ENCODE measurements around the gene CDK5R1.
"Not testable (repeated sequence)": the region's sequence is repeated elsewhere in the genome, so short reads cannot be mapped to it uniquely, and the experiment has no call there.

CDK5R1 gene

DNA sequence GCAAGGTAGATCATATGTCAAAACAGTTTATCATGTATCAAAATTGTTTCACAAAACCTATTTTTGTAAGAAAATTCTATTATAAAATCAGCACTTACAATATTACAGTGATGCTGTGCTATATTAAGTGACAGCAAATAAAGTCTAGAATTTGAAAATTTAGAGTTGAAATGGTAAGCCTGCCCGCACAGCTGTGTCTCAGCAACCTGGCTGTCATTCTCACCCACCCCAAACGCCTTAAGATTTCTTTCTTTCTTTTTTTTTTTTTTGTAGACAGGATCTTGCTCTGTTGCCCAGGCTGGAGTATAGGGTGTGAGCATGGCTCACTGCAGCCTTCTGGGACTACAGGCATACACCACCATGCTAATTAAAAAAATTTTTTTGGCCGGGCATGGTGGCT lies 26.8 kb downstream of the CDK5R1 start:
- FAIRE-seq: no peak

GRCh38 chr17:32514606-32515005 lies 27.8 kb downstream of the CDK5R1 start:
- FAIRE-seq: no peak
- DNase-seq (ENCODE audit: insufficient read length, low spot score): no peak

More for the DNA sequence above, 26.8 kb downstream of the CDK5R1 start:
- DNase-seq (ENCODE audit: insufficient read length, low spot score): no peak

DNA sequence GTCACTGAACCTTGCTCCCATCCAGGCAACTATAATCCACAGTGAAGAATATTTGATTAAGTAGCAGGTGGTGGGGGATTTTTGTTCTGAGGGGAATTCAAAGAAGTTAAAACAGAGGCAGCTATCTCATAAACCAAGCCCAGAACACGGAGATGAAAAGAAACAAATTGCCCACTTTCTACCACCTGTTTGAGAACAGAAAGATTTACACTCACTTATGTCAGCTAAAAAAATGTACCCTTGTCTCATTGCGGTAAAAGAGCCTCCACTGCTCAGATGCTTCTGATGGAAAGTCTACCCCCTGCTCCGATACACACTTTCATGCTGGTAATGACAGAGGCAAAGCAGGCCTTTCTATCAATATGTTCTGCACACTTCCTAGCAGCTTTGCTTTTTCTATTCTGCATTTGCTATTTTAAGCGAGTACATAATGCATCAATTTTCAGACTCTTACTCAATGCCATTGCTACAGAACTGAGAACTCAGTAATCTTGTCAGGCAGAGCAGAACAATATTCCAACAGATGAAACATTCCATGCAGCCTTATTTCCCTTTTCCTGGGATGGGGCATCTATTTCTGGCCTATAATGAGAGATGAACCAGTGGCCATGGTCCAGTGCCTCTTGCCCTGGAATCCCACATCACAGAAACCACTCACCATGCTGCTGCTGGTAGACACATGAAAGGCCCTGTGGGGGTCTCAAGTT lies 29.0 kb downstream of the CDK5R1 start:
- FAIRE-seq (no peak), DNase-seq (ENCODE audit: insufficient read length, low spot score) (no peak)

- FAIRE-seq (no peak), DNase-seq (ENCODE audit: insufficient read length, low spot score) (no peak)
These were observed 29.7 kb downstream of the CDK5R1 start for GRCh38 chr17:32516450-32516849.

DNA sequence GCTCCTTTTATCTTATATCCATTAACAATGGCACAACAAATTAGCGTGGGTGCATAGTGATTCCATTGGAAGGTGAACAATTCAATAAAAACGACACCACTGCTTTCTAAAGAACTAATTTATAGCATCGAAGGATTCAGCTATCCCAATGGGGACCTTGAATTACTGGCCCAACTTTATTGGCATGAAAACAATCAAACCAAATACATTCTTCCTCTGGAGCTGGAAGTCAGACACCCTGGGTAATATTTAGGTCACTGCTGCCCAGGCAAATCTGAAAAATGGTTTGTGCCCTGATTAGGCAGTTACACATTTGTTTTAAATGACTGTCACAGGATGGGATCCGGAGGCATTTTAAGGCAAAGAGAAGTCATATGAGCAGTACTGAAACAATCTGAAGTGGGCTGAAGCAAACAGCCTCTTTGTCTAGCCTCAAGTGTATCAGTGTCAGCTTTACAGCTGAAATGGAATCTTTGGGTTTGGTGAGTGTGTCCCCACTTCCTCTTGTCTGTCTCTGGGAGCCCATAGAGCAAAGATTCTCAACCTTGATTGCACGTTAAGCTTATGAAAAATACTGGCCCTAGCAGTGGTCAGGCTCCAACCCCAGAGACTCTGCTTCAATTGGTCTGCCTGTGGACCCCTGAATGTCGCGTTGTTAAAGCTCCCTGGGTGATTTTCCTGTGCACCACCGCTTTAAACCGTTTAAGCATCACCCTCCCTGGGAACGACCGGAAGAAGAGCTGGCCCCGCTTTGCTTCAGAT lies 30.3 kb downstream of the CDK5R1 start:
- FAIRE-seq (no peak), DNase-seq (ENCODE audit: insufficient read length, low spot score) (no peak)

- no peak for FAIRE-seq
- DNase-seq (ENCODE audit: insufficient read length, low spot score): no peak
These were observed 31.2 kb downstream of the CDK5R1 start for GRCh38 chr17:32517982-32518381.

DNA sequence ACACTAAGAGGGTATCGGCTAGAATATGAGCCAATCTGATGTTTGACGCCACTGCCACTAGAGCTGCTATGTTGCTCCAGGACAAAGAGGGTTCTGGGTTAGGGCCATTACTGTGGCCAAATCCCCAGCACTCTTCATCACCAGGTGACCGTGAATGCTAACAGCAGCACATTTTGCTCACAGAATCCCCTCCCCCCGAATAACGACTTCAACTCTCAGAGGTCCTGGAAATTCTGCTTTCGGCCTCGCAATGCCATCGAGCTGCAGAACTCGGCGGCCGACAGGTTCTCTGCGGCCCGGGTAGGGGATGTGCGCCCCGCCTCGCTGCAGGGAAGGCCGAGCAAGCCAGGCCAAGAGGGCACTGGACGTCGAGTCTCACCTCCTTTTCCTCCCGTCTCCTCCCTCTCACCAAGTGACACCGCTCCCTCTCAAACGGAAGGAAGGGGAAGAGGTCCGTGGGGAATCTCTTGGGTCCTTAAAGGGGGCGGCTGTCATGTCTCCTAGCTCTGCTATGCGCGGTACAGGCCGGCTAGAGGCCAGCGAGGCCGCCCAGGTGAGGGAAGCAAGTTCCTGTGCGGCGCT lies 31.9 kb downstream of the CDK5R1 start:
- FAIRE-seq (peak; percentile 16), DNase-seq (ENCODE audit: insufficient read length, low spot score) (no peak)

- FAIRE-seq (peak; percentile 38), DNase-seq (ENCODE audit: insufficient read length, low spot score) (peak; percentile 59)
These were observed 32.7 kb downstream of the CDK5R1 start for GRCh38 chr17:32519228-32520103.

DNA sequence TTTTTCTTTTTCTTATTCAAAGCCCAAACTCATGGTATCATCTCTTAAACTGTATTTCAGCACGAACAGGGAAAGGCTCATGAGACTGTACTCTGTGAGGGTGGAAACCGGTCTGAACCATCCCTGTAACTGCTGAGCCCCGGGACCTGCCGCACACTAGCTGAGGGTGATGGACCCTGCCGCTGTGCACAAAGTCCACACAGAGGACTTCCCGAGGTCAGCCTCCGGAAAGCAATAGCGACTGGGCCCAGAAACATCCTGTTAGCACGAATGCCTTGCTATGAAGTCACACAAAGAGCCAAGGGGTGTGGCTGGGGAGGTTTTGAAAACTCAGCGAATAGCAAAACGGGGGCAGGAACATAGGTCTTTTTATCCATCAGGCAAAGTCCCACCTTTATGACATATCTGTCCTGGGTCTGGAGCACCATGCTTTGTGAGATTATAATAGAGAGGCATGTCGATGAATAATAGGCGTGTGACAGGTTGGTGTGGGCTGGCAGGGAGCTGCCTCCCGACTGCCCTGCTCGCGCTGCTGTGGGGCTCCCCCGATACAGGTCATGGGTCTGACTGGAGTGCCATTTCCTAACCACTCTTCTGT lies 33.4 kb downstream of the CDK5R1 start:
- peak; percentile 75 for FAIRE-seq
- DNase-seq (ENCODE audit: insufficient read length, low spot score): no peak

- FAIRE-seq (peak; percentile 4), DNase-seq (ENCODE audit: insufficient read length, low spot score) (no peak)
These were observed 34.1 kb downstream of the CDK5R1 start for GRCh38 chr17:32520737-32521404.

GRCh38 chr17:32523017-32523680 lies 36.4 kb downstream of the CDK5R1 start:
- DNase-seq (ENCODE audit: insufficient read length, low spot score) (no peak), FAIRE-seq (no peak)

GRCh38 chr17:32523827-32524552 lies 37.2 kb downstream of the CDK5R1 start:
- DNase-seq (ENCODE audit: insufficient read length, low spot score) (no peak), FAIRE-seq (no peak)

DNA sequence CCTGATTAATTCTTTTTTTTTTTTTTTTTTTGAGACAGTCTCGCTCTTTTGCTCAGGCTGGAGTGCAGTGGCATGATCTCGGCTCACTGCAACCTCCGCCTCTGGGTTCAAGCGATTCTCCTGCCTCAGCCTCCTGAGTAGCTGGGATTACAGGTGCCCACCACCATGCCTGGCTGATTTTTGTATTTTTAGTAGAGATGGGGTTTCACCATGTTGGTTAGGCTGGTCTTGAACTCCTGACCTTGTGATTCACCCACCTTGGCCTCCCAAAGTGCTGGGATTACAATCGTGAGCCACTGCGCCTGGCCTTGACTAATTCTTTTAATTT lies 37.7 kb downstream of the CDK5R1 start:
- FAIRE-seq; DNase-seq (ENCODE audit: insufficient read length, low spot score): not testable (repeated sequence)

DNA sequence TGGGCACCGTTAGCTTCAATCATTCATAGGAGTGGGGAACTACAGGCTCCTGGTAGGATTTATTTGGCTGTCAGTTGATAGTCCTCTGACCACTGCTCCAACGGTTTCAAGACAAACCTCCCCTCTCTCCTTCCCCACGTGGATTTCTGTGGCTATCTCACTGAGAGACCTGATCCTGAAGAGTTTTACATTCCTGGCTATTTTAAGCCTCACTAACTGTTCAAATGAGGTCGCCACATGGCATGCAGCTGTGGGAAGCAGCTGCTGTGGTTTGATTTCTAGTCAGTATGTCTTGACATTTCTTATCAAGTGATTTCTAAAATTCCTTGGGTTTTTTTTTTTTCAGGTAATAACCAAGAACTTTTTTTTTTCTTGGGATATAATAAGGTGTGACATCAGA lies 38.3 kb downstream of the CDK5R1 start:
- DNase-seq (ENCODE audit: insufficient read length, low spot score) (no peak), FAIRE-seq (no peak)

- DNase-seq (ENCODE audit: insufficient read length, low spot score) (no peak), FAIRE-seq (no peak)
These were observed 40.4 kb downstream of the CDK5R1 start for GRCh38 chr17:32527146-32527545.

DNA sequence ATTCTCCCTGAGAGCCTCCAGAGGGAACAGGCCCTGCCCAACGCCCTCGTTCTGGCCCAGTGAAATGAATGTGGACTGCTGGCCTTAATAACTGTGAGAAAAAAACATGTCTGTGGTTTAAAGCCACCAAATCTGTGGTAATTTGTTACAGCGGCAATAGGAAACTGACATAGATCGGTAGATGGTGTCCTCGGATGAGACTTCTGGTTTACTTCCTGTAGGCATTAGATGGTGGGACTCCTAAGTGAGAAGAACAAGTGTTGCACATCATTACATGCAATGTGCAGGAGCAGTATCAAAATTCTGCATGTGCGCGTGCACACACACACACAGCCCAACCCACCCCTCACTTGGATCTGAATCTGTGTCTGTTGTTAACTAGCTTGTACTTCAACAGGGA lies 42.0 kb downstream of the CDK5R1 start:
- DNase-seq (ENCODE audit: insufficient read length, low spot score) (no peak), FAIRE-seq (peak; percentile 23)

DNA sequence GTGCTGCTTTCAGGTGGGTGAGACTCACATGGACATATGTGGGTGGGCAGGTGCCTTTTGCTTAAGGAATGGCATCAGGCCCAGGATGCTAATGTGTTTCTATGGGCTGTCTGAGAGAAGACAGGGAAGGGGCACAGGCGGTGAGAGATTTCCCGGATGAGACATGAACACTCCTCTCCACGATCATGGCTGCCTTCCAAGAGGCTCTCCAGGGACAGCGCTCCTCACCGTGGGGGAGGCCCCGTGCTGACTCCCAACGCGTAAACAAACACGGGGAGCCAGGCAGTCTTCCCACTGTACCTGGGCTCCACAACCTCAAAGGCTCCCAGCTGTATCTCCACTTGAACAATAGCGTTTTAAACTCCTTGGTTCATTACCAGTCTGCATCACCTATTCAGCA lies 42.8 kb downstream of the CDK5R1 start:
- DNase-seq (ENCODE audit: insufficient read length, low spot score): no peak
- no peak for FAIRE-seq

DNA sequence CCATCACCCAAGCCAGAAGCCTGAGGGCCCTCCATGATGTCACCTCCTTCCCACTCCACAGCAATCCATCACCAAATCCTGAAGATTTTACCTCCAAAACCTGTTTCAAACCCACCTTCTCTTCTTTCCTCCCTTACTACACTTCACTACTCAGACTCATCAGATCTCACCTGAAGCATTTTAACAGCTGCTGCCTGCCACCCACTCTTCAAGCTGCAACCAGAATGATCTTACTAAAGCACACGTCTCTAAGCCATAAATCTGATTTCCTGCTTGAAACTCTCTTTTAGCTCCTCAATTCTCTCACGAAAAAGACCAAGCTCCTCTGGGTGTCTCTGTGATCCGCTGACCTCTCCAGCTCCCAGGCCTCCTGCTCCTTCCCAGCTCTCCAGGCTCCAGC lies 46.5 kb downstream of the CDK5R1 start:
- DNase-seq (ENCODE audit: insufficient read length, low spot score) (no peak), FAIRE-seq (no peak)
